ENCODE measurements around the gene CYGB. TPM values are rescaled to one million over a fixed set of nuclear protein-coding genes. Genes with fewer than 3 reads are reported as not detected.
A peak's percentile ranks its signal among the peaks of the same experiment; 100 is the strongest.

The CYGB gene
- polyA plus RNA-seq, 1 of the 3 experiments (the other 2 are of a cell fraction) = 1.7 TPM

DNA sequence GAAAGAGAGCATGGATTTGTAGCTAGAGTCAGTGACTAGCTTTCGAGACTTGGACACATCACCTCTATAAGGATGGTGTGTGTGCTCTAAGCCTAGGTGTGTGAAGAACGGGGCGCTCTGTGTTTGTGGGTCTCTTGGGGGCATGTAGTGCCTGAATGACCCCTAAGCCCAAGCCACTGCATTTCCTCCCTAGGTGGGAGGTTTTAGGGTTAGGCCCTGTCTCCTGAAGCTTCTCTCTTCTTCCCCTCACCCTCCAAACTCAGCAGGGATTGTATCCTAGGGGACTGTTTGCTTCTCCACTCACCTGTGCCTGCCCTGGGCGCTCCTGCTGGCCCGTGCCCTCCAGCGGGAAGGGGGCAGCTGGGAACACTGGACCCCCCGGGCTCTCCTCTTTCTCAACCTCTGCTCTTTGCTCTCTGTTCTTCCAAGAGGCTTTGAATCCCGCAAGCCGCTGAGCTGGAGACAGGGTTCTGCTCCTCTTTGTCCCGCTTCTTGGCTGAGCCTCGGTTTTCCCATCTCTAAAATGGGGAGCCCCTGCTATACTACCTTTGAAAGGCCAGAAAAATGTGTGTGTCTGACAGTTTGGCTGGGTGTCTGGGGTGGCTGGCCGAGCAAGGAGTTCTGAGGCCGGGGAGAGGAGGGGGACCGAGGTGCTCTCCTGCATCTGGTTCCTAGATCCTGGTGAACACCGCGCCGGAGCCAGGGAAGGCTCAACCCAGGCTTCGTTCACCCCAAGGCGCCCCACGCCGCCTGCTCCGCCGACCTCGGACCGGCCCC is 810 bp downstream of the CYGB start:
- 63% methylated on average over 25 of the region's 25 CpGs for WGBS (ENCODE audit: low lambda C conversion rate)
- CTCF ChIA-PET = interaction anchor here (1.0 to 15.7 kb wide), 7 partner anchors 4 to 520 kb away, joined by 3 to 679 read pairs (median 100); partner anchors contain the start of genes CYGB and PRCD
- H3K4me3 ChIP-seq (ENCODE audit: low read depth in 2 of 2, low read length in 1 of 2) = peak overlapping the region in 1 of 2 experiments; percentile 54; a peak in 2 of 4 replicates

DNA sequence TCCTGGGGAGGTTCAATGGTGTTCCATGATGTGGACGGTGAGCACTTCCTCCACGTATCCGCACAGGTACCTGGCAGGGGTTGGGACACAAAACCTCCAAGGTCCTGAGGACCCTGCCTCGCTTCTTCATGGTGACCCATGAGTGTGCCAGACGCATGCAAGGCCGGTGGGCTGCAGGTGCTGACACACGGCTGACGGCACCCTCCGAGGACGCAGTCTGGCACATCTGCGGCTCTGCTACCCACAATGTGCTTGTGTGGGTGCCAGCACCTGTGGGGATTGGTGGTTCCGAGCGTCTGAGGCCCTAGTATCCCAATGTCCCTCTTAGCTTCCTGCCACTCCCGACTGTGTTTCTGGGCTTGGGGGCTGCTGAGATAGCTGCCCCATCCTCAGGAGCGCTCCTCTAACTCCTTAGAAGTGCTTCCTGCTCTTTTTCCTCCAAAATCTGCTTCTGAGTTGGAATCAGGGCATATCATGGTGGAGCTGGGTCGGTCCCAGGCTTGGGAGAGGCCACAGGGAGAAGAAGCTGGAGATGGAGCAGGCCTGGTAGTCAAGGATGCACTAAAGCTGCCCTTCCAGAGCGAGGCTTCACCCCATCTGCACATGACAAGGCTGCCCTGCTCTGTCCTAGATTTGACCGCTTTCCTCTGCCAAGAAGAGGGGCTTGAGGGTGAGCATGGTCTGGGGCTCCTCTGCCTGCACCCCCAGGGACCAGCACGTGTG is 1.6 kb downstream of the CYGB start:
- CTCF ChIA-PET = interaction anchor here (0.9 to 15.7 kb wide), 7 partner anchors 3 to 520 kb away, joined by 3 to 679 read pairs (median 100); partner anchors contain the start of genes CYGB and PRCD

More for the DNA sequence above, 810 bp downstream of the CYGB start:
- DNase-seq = peak; percentile 48
- Histone ChIP-seq H3K9ac (no peak overlapping the region), H3F3A (replicated peaks; ENCODE audit: insufficient read depth) (peaks cover 3% of the 10 kb centered on the region), H3K4me2 (peak overlapping the region; percentile 68; the same call in 1 of the 2 replicates), H3K27ac (ENCODE audit: low read depth in 2 of 2, low read length in 1 of 2) (peak overlapping the region in 1 of 2 experiments; percentile 99; a peak in 2 of 4 replicates), H3K9me3 (no peaks in the 10 kb centered on the region), H3K36me3 (replicated peaks in 1 of 2; ENCODE audit: control insufficient read depth in 1 of 2, insufficient read depth in 2 of 2, low read length in 1 of 2) (no peaks in the 10 kb centered on the region), H3K27me3 (ENCODE audit: insufficient read depth) (peaks cover 37% of the 10 kb centered on the region), H2AFZ (ENCODE audit: low read depth) (no peak overlapping the region), H3K9me2 (no peaks in the 10 kb centered on the region), H3K79me2 (ENCODE audit: insufficient read depth) (no peaks in the 10 kb centered on the region), H3K4me1 (ENCODE audit: control insufficient read depth in 1 of 2, insufficient read depth in 2 of 2, low read depth in 1 of 2, low read length in 1 of 2) (peaks cover 0 to 76% of the 10 kb centered on the region in 2 experiments; a peak in 2 of 4 replicates), H4K20me1 (ENCODE audit: insufficient read depth) (no peaks in the 10 kb centered on the region)
- no peak for TF ChIP-seq NFIC (IDR thresholded peaks at IDR 0.05; ENCODE audit: borderline replicate concordance)
- peak; percentile 68; the same call in 1 of the 2 replicates for TF ChIP-seq RCOR1 (IDR thresholded peaks at IDR 0.05; ENCODE audit: low read length)
- peak; percentile 61; the same call in 1 of the 2 replicates for TF ChIP-seq EZH2phosphoT487 (IDR thresholded peaks at IDR 0.05; ENCODE audit: borderline replicate concordance, low read depth)
- TF ChIP-seq, protein P1, sequence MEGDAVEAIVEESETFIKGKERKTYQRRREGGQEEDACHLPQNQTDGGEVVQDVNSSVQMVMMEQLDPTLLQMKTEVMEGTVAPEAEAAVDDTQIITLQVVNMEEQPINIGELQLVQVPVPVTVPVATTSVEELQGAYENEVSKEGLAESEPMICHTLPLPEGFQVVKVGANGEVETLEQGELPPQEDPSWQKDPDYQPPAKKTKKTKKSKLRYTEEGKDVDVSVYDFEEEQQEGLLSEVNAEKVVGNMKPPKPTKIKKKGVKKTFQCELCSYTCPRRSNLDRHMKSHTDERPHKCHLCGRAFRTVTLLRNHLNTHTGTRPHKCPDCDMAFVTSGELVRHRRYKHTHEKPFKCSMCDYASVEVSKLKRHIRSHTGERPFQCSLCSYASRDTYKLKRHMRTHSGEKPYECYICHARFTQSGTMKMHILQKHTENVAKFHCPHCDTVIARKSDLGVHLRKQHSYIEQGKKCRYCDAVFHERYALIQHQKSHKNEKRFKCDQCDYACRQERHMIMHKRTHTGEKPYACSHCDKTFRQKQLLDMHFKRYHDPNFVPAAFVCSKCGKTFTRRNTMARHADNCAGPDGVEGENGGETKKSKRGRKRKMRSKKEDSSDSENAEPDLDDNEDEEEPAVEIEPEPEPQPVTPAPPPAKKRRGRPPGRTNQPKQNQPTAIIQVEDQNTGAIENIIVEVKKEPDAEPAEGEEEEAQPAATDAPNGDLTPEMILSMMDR (IDR thresholded peaks at IDR 0.05) = no peak
- POLR2A ChIA-PET = interaction anchor here (0.6 to 11.2 kb wide), 10 partner anchors 7 to 173 kb away, joined by 3 to 245 read pairs (median 4); no protein-coding TSS in a partner anchor

More for the DNA sequence above, 1.6 kb downstream of the CYGB start:
- Histone ChIP-seq H3K27me3 (ENCODE audit: insufficient read depth) (peaks cover 37% of the 10 kb centered on the region), H3K9me3 (no peaks in the 10 kb centered on the region), H3K9ac (no peak overlapping the region), H3F3A (replicated peaks; ENCODE audit: insufficient read depth) (peaks cover 3% of the 10 kb centered on the region), H3K4me1 (ENCODE audit: control insufficient read depth in 1 of 2, insufficient read depth in 2 of 2, low read depth in 1 of 2, low read length in 1 of 2) (peaks cover 0 to 76% of the 10 kb centered on the region in 2 experiments; a peak in 2 of 4 replicates), H2AFZ (ENCODE audit: low read depth) (no peak overlapping the region), H3K9me2 (no peaks in the 10 kb centered on the region), H3K4me3 (ENCODE audit: low read depth in 2 of 2, low read length in 1 of 2) (peak overlapping the region in 1 of 2 experiments; percentile 54; a peak in 2 of 4 replicates), H3K36me3 (replicated peaks in 1 of 2; ENCODE audit: control insufficient read depth in 1 of 2, insufficient read depth in 2 of 2, low read length in 1 of 2) (no peaks in the 10 kb centered on the region), H3K79me2 (ENCODE audit: insufficient read depth) (no peaks in the 10 kb centered on the region), H3K4me2 (no peak overlapping the region), H3K27ac (ENCODE audit: low read depth in 2 of 2, low read length in 1 of 2) (peak overlapping the region in 1 of 2 experiments; percentile 99; a peak in 2 of 4 replicates), H4K20me1 (ENCODE audit: insufficient read depth) (no peaks in the 10 kb centered on the region)
- DNase-seq = peak; percentile 37
- TF ChIP-seq NFIC (IDR thresholded peaks at IDR 0.05; ENCODE audit: borderline replicate concordance) (no peak), RXRA (IDR thresholded peaks at IDR 0.05; ENCODE audit: borderline replicate concordance, low read depth) (no peak), NRF1 (IDR thresholded peaks at IDR 0.05; ENCODE audit: low read depth, low read length) (no peak), EZH2phosphoT487 (IDR thresholded peaks at IDR 0.05; ENCODE audit: borderline replicate concordance, low read depth) (no peak)
- TF ChIP-seq, protein P2, sequence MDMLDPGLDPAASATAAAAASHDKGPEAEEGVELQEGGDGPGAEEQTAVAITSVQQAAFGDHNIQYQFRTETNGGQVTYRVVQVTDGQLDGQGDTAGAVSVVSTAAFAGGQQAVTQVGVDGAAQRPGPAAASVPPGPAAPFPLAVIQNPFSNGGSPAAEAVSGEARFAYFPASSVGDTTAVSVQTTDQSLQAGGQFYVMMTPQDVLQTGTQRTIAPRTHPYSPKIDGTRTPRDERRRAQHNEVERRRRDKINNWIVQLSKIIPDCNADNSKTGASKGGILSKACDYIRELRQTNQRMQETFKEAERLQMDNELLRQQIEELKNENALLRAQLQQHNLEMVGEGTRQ (IDR thresholded peaks at IDR 0.05; ENCODE audit: borderline replicate concordance, low read depth, low read length) = no peak
- POLR2A ChIA-PET = interaction anchor here (0.6 to 11.2 kb wide), 8 partner anchors 8 to 173 kb away, joined by 3 to 245 read pairs (median 6); no protein-coding TSS in a partner anchor
- 84% methylated on average over 16 of the region's 19 CpGs for WGBS (ENCODE audit: low lambda C conversion rate)

All from SK-N-SH (cell line).